ENCODE results near the gene UACA. TPM values are rescaled to one million over a fixed set of nuclear protein-coding genes. Genes with fewer than 3 reads are reported as not detected.

Gene UACA
- total RNA-seq, 2 experiments from 2014 or later: 0.58 to 1.3 TPM

DNA sequence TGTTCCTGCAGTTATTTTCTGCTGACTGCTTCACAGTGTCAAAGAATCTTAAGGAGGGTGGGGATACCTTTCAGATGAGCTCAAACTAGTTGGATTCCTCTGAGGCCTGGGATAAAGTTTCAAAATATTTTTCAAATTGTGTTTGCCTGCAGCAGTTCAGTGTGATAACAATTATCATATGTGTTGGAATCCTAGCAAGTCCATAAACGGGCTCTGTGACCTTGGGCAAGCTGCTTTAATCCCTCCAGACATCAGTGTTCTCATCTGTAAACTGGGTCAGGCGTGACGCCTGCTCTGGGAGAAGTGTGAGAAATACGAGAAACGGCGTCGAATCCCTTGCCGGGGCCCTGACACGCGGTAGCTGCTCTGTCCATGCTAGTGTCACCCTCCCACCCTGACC lies 153.5 kb downstream of the UACA start:
- Mint-ChIP-seq H3K4me1 (no peaks in the 10 kb centered on the region), H3K27me3 (peaks cover 14% of the 10 kb centered on the region), H3K4me3 (no peak overlapping the region), H3K9me3 (no peaks in the 10 kb centered on the region), H3K36me3 (ENCODE audit: low read depth) (no peaks in the 10 kb centered on the region), H3K27ac (no peak overlapping the region)
- ChIA-PET CTCF (no interaction called here), POLR2A (no interaction called here)
- no peak for DNase-seq

DNA sequence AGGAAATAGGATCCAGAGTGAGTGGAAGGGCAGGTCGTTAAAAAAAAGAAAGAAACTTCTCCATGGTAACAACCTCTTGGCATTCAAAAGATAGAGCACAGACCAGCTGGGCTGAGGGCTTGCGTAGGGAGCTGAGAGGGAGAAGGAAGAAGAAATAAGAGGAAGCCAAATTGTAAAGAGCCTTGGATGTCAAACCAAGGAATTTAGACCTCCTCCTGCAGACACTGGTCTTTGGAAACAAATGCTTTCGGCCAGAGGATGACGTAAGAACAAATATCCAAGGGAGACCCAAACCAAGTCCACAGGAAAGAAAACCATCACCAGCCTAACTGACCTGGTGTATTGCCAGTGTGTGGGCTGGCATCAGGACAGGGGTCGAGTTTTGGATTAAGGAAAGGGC lies 155.2 kb downstream of the UACA start:
- Mint-ChIP-seq H3K27ac (no peak overlapping the region), H3K9me3 (no peaks in the 10 kb centered on the region), H3K36me3 (ENCODE audit: low read depth) (no peaks in the 10 kb centered on the region), H3K4me1 (no peaks in the 10 kb centered on the region), H3K27me3 (peaks cover 8% of the 10 kb centered on the region), H3K4me3 (no peak overlapping the region)
- no peak for DNase-seq
- ChIA-PET CTCF (no interaction called here), POLR2A (no interaction called here)

DNA sequence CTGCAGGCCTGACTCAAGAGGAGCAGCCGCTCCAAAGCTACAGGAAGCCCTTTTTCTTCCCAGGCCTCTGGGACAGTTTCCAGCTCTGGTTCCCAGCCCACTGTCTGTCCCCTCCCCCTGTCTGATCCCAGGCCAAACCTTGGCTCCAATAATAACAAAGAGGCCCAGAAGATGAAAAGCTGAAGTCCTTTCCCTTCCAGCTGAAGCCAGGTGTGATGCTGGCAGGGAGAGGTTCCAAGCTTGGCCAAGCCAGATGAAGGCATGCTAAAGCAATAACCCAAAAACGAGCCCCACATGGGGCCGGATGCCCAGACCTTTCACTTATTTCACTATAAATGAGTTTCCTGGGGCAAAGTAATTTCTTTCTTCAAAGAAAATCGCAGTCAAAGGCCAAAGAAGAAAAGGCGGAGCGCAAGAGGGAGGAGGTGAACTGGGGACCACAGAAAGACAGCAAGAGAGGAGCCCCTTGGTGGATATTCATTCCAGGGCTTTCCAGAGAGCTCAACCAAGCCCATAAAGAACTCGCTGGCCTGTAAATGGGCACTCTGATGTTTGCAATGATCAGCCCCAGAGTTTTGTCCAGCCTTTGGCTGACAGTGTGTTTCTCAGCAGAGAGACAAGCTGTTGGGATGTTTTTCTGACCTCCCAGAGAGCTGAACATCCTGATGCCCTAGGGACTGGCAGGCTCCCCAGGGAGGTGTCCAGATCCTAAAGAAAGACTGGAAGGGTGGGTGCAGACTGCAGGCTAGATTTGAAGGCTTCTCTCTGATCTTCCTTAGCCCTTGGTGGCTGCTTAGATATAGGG lies 157.6 kb downstream of the UACA start:
- H3K27ac Mint-ChIP-seq: no peak overlapping the region
- no peak overlapping the region for H3K4me3 Mint-ChIP-seq
- ChIA-PET CTCF (interaction anchor here (0.6 kb wide), 1 partner anchor 113 kb away, joined by 3 read pairs; no protein-coding TSS in a partner anchor), POLR2A (no interaction called here)
- DNase-seq: no peak
- H3K36me3 Mint-ChIP-seq (ENCODE audit: low read depth): no peaks in the 10 kb centered on the region
- H3K4me1 Mint-ChIP-seq: no peaks in the 10 kb centered on the region
- H3K9me3 Mint-ChIP-seq: no peaks in the 10 kb centered on the region
- H3K27me3 Mint-ChIP-seq: peaks cover 7% of the 10 kb centered on the region

DNA sequence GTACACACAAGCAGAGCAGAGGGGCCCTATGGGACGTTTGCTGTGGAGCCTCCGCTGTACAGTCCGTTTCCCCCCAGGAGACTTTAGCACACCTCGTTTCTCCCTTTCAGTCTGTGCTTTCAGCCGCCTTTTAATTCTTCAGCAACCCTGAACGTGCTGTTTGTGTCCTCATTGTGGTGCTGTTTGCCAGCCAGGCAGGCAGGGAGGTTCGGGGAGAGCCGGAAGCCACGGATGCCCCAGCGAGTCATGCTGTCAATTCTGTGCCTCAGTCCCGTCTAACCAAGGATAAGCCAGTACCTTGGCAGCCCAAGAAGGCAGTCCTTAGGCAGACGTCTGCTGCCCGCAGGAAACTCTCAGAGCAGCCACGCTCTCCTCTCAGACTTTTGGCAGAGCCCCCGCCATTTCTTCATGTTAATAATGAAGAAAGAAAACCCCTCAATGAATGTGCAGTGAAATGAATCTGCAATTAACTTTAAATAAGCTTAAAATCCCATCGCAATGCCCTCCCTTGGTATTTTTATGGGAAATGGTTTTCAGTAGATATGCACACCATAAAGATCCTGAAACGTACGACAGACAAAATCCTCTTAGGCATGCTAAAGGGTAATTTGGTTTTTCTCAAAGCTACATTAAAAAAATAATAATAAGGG lies 158.6 kb downstream of the UACA start:
- H3K27me3 Mint-ChIP-seq: peaks cover 6% of the 10 kb centered on the region
- ChIA-PET POLR2A (no interaction called here), CTCF (no interaction called here)
- no peaks in the 10 kb centered on the region for H3K36me3 Mint-ChIP-seq (ENCODE audit: low read depth)
- DNase-seq: no peak
- H3K9me3 Mint-ChIP-seq: no peaks in the 10 kb centered on the region
- H3K27ac Mint-ChIP-seq: no peak overlapping the region
- H3K4me3 Mint-ChIP-seq: no peak overlapping the region
- H3K4me1 Mint-ChIP-seq: no peaks in the 10 kb centered on the region

Other genes starting within 250 kb of the UACA start
- gene LARP6, start 90.6 kb upstream of the UACA start, total RNA-seq: not detected
- gene THAP10, start 128.9 kb upstream of the UACA start, total RNA-seq: under 1 TPM; 0.15 to 0.30 TPM
- gene LRRC49, start 129.3 kb upstream of the UACA start, total RNA-seq: not detected

All from activated CD4-positive, alpha-beta memory T cell treated with anti-CD3 and anti-CD28 coated beads, Interleukin-2, amount 10 ng/mL, durations not matched to agents 7 days and 5 days (primary cell).